Stimulated activated CD8-positive, alpha-beta memory T cell treated with anti-CD3 and anti-CD28 coated beads, Interleukin-12 subunit alpha, Interleukin-12 subunit beta, amount 100 ng/mL, for 4 hours (primary cell): ENCODE results near the gene MGARP.

Experiments
- DNase-seq: peaks from one replicate; pipeline ENCODE4 v3.0.0-alpha.2; 2020; ENCODE audit warnings: low read depth

MGARP gene

GRCh38 chr4:139243448-139244365 is 36.3 kb downstream of the MGARP start:
- no peak for DNase-seq

GRCh38 chr4:139242511-139243051 is 37.4 kb downstream of the MGARP start:
- no peak for DNase-seq

- DNase-seq, result no peak
These were observed 38.3 kb downstream of the MGARP start for GRCh38 chr4:139241784-139242151.

- no peak for DNase-seq
These were observed 38.8 kb downstream of the MGARP start for GRCh38 chr4:139241086-139241783.

- no peak for DNase-seq
These were observed 40.8 kb downstream of the MGARP start for GRCh38 chr4:139239127-139239772.

- no peak for DNase-seq
These were observed 45.8 kb downstream of the MGARP start for GRCh38 chr4:139234253-139234652.

GRCh38 chr4:139229534-139230039 is 50.4 kb downstream of the MGARP start:
- DNase-seq, result no peak

GRCh38 chr4:139227729-139228404 is 52.2 kb downstream of the MGARP start:
- no peak for DNase-seq

GRCh38 chr4:139223682-139224317 is 56.2 kb downstream of the MGARP start:
- no peak for DNase-seq

- DNase-seq, result no peak
These were observed 57.8 kb downstream of the MGARP start for GRCh38 chr4:139222215-139222614.

- no peak for DNase-seq
These were observed 58.3 kb downstream of the MGARP start for GRCh38 chr4:139221687-139222086.

- DNase-seq, result no peak
These were observed 60.5 kb downstream of the MGARP start for GRCh38 chr4:139219450-139220055.
